ENCODE data around the gene SPECC1. TPM values are rescaled to one million over a fixed set of nuclear protein-coding genes. Genes with fewer than 3 reads are reported as not detected.

SPECC1 gene
- total RNA-seq, 1 experiment from 2014 or later: 43.5 TPM

DNA sequence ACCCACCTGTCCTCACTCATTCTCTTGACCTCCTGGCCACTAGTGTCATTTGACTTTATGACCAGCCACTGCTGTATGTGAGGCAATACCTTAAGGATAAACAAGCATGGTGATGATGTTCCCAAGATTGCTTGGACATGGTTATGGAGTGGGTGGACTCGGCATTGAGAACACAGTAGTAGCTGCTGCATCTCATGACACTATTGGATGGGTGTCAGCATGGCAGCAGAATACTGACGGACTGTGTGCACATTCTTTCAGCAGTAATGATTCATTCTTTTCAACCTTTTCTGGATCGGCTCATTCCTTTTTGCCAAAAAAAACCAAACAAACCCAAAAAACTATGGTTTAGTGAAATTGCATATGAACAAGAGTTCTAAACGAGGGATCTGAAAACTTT lies 13.5 kb downstream of the SPECC1 start:
- intact Hi-C loops (cut with micrococcal nuclease): no loop called here
- Histone ChIP-seq H3K27ac (ENCODE audit: low read depth, low read length) (no peak overlapping the region), H3K9ac (ENCODE audit: low read length) (no peak overlapping the region), H3K9me2 (ENCODE audit: insufficient read depth) (no peaks in the 10 kb centered on the region), H3K79me2 (ENCODE audit: insufficient read depth, low read length) (no peaks in the 10 kb centered on the region), H3K4me3 (replicated peaks in 1 of 2; ENCODE audit: low read depth in 1 of 2, low read length in 2 of 2) (no peak overlapping the region), H3K9me3 (ENCODE audit: control insufficient read depth in 1 of 2, insufficient read depth in 1 of 2, low read depth in 1 of 2, low read length in 2 of 2) (no peaks in the 10 kb centered on the region), H4K20me1 (ENCODE audit: insufficient read depth) (no peaks in the 10 kb centered on the region), H3K36me3 (ENCODE audit: control insufficient read depth in 1 of 2, insufficient read depth in 2 of 2, low read length in 2 of 2) (no peaks in the 10 kb centered on the region), H3K27me3 (ENCODE audit: insufficient read depth, low read length) (no peaks in the 10 kb centered on the region), H3K4me1 (ENCODE audit: control insufficient read depth in 1 of 2, insufficient read depth in 2 of 2, low read length in 2 of 2) (no peaks in the 10 kb centered on the region), H3K4me2 (ENCODE audit: low read length) (no peak overlapping the region), H2AFZ (ENCODE audit: low read depth, low read length, poor library complexity, severe bottlenecking) (no peak overlapping the region)
- ChIA-PET CTCF (no interaction called here), RAD21 (ENCODE audit: low non-redundant PET in 1 of 2, low total read pairs in 2 of 2, uncharacterized antibody in 2 of 2, unreplicated experiment in 2 of 2) (no interaction called here), POLR2A (no interaction called here)
- DNase-seq (ENCODE audit: low read depth, low spot score) (no peak), ATAC-seq (no peak)
- no TSS peak for BruUV-seq (replicated peaks)
- TF ChIP-seq ZFX (IDR thresholded peaks at IDR 0.05) (no peak), RAD21 (IDR thresholded peaks at IDR 0.05; ENCODE audit: low read depth) (no peak), POLR2A (IDR thresholded peaks at IDR 0.05; ENCODE audit: borderline replicate concordance, extremely low read depth, insufficient read depth, insufficient read length) (no peak), SRF (IDR thresholded peaks at IDR 0.05; ENCODE audit: low read depth) (no peak), CEBPB (IDR thresholded peaks at IDR 0.05; ENCODE audit: low read depth) (no peak), EGR1 (IDR thresholded peaks at IDR 0.05; ENCODE audit: low read depth) (no peak), ZNF274 (IDR thresholded peaks at IDR 0.05; ENCODE audit: low read depth, low read length) (no peak), ELF1 (IDR thresholded peaks at IDR 0.05; ENCODE audit: borderline replicate concordance, low read depth) (no peak), SP1 (IDR thresholded peaks at IDR 0.05; ENCODE audit: low read depth) (no peak)
- TF ChIP-seq, protein P1, sequence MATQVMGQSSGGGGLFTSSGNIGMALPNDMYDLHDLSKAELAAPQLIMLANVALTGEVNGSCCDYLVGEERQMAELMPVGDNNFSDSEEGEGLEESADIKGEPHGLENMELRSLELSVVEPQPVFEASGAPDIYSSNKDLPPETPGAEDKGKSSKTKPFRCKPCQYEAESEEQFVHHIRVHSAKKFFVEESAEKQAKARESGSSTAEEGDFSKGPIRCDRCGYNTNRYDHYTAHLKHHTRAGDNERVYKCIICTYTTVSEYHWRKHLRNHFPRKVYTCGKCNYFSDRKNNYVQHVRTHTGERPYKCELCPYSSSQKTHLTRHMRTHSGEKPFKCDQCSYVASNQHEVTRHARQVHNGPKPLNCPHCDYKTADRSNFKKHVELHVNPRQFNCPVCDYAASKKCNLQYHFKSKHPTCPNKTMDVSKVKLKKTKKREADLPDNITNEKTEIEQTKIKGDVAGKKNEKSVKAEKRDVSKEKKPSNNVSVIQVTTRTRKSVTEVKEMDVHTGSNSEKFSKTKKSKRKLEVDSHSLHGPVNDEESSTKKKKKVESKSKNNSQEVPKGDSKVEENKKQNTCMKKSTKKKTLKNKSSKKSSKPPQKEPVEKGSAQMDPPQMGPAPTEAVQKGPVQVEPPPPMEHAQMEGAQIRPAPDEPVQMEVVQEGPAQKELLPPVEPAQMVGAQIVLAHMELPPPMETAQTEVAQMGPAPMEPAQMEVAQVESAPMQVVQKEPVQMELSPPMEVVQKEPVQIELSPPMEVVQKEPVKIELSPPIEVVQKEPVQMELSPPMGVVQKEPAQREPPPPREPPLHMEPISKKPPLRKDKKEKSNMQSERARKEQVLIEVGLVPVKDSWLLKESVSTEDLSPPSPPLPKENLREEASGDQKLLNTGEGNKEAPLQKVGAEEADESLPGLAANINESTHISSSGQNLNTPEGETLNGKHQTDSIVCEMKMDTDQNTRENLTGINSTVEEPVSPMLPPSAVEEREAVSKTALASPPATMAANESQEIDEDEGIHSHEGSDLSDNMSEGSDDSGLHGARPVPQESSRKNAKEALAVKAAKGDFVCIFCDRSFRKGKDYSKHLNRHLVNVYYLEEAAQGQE (IDR thresholded peaks at IDR 0.05; ENCODE audit: low read depth): no peak
- TF ChIP-seq, protein P2, sequence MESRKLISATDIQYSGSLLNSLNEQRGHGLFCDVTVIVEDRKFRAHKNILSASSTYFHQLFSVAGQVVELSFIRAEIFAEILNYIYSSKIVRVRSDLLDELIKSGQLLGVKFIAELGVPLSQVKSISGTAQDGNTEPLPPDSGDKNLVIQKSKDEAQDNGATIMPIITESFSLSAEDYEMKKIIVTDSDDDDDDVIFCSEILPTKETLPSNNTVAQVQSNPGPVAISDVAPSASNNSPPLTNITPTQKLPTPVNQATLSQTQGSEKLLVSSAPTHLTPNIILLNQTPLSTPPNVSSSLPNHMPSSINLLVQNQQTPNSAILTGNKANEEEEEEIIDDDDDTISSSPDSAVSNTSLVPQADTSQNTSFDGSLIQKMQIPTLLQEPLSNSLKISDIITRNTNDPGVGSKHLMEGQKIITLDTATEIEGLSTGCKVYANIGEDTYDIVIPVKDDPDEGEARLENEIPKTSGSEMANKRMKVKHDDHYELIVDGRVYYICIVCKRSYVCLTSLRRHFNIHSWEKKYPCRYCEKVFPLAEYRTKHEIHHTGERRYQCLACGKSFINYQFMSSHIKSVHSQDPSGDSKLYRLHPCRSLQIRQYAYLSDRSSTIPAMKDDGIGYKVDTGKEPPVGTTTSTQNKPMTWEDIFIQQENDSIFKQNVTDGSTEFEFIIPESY (IDR thresholded peaks at IDR 0.05; ENCODE audit: extremely low read depth, insufficient replicate concordance, low read length): no peak

Data from HCT116 (cell line).